Keratinocyte (primary cell): ENCODE data around the gene DUSP8.

ENCODE experiments used
- EZH2 ChIP-seq: IDR thresholded peaks from one replicate; pipeline ENCODE4 v1.6.1; 2012; ENCODE audit warnings: inconsistent platforms, mild to moderate bottlenecking, low read length, moderate library complexity
- TF ChIP-seq, protein P1 (sequence below), 3 experiments: IDR thresholded peaks in 1 of 3; conservative IDR thresholded peaks in 1 of 3; optimal IDR thresholded peaks in 1 of 3; 2 replicates in 2 of 3; 3 replicates in 1 of 3; pipeline versions ENCODE3 to v1.5.1; 2011; ENCODE audit warnings: low read length in 3 of 3, mild to moderate bottlenecking in 3 of 3, moderate library complexity in 2 of 3, control low read depth in 1 of 3, inconsistent platforms in 1 of 3; ENCODE audit not compliant: insufficient read depth in 2 of 3; ENCODE audit errors: extremely low read depth in 1 of 3

- TF ChIP-seq, protein P1, sequence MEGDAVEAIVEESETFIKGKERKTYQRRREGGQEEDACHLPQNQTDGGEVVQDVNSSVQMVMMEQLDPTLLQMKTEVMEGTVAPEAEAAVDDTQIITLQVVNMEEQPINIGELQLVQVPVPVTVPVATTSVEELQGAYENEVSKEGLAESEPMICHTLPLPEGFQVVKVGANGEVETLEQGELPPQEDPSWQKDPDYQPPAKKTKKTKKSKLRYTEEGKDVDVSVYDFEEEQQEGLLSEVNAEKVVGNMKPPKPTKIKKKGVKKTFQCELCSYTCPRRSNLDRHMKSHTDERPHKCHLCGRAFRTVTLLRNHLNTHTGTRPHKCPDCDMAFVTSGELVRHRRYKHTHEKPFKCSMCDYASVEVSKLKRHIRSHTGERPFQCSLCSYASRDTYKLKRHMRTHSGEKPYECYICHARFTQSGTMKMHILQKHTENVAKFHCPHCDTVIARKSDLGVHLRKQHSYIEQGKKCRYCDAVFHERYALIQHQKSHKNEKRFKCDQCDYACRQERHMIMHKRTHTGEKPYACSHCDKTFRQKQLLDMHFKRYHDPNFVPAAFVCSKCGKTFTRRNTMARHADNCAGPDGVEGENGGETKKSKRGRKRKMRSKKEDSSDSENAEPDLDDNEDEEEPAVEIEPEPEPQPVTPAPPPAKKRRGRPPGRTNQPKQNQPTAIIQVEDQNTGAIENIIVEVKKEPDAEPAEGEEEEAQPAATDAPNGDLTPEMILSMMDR (optimal IDR thresholded peaks at IDR 0.05 in 1 of 3, IDR thresholded peaks at IDR 0.05 in 1 of 3, conservative IDR thresholded peaks at IDR 0.05 in 1 of 3; ENCODE audit: extremely low read depth in 1 of 3, insufficient read depth in 2 of 3, low read length in 3 of 3) = no peak
- peak; percentile 55 for TF ChIP-seq EZH2
Measured at GRCh38 chr11:1570896-1571759, 943 bp downstream of the DUSP8 start.
